ENCODE measurements around the gene HMGXB3.

Gene HMGXB3

GRCh38 chr5:150000256-150000989, at the start of gene HMGXB3, which contains the start of gene TIGD6:
Gene HMGXB3, plus strand, starts transcription at chr5:150000739. Its CDS starts 4,114 bp downstream, at chr5:150004853.
Gene TIGD6, minus strand, starts transcription at chr5:150000654. Its CDS starts 4,306 bp downstream, at chr5:149996348.
- peak; percentile 55 for DNase-seq

GRCh38 chr5:149951138-149951749, 49.3 kb upstream of the HMGXB3 start:
- no peak for DNase-seq

GRCh38 chr5:149953436-149954121, 47.0 kb upstream of the HMGXB3 start:
- no peak for DNase-seq

GRCh38 chr5:149954798-149955197, 45.7 kb upstream of the HMGXB3 start:
- no peak for DNase-seq

GRCh38 chr5:149956685-149957084, 43.9 kb upstream of the HMGXB3 start:
- no peak for DNase-seq

GRCh38 chr5:149957855-149958254, 42.7 kb upstream of the HMGXB3 start:
- no peak for DNase-seq

- DNase-seq = no peak
Observed at GRCh38 chr5:149959406-149960236, 40.9 kb upstream of the HMGXB3 start.

GRCh38 chr5:149960272-149961185, 40.0 kb upstream of the HMGXB3 start, which contains the start of gene SLC26A2:
Gene SLC26A2, plus strand, starts transcription at chr5:149960758. Its CDS starts 16,895 bp downstream, at chr5:149977653.
- DNase-seq = peak; percentile 90

- DNase-seq = no peak
Observed at GRCh38 chr5:149961186-149961685, 39.3 kb upstream of the HMGXB3 start.

GRCh38 chr5:149961957-149962409, 38.6 kb upstream of the HMGXB3 start:
- DNase-seq = no peak

- no peak for DNase-seq
Observed at GRCh38 chr5:149962601-149963300, 37.8 kb upstream of the HMGXB3 start.

GRCh38 chr5:149963729-149964128, 36.8 kb upstream of the HMGXB3 start:
- DNase-seq = no peak

GRCh38 chr5:149966946-149967345, 33.6 kb upstream of the HMGXB3 start:
- no peak for DNase-seq

- no peak for DNase-seq
Observed at GRCh38 chr5:149969181-149969930, 31.2 kb upstream of the HMGXB3 start.

GRCh38 chr5:149975409-149975808, 25.1 kb upstream of the HMGXB3 start:
- DNase-seq = no peak

- DNase-seq = no peak
Observed at GRCh38 chr5:149979896-149980295, 20.6 kb upstream of the HMGXB3 start.

GRCh38 chr5:149981206-149981605, 19.3 kb upstream of the HMGXB3 start:
- no peak for DNase-seq

- no peak for DNase-seq
Observed at GRCh38 chr5:149982505-149982904, 18.0 kb upstream of the HMGXB3 start.

GRCh38 chr5:149988126-149988525, 12.4 kb upstream of the HMGXB3 start:
- no peak for DNase-seq

Measured in DMS153 (cell line).